HG03175 (cell line): ENCODE data around the gene LRRC38.
"Not testable (repeated sequence)": the region's sequence is repeated elsewhere in the genome, so short reads cannot be mapped to it uniquely, and the experiment has no call there.

ENCODE experiments used
- ATAC-seq: cut with Tn5 transposase; IDR thresholded peaks from one replicate; pipeline ENCODE4 v1.9.1; 2021; ENCODE audit warnings: mild to moderate bottlenecking, moderate library complexity; ENCODE audit not compliant: unreplicated experiment

LRRC38 gene

GRCh38 chr1:13465515-13465914 lies 48.3 kb downstream of the LRRC38 start:
- no peak for ATAC-seq

- no peak for ATAC-seq
Measured at GRCh38 chr1:13462682-13463081, 51.1 kb downstream of the LRRC38 start.

- ATAC-seq, result no peak
Measured at GRCh38 chr1:13461977-13462376, 51.8 kb downstream of the LRRC38 start.

GRCh38 chr1:13456904-13457532 lies 56.8 kb downstream of the LRRC38 start:
- no peak for ATAC-seq

GRCh38 chr1:13451399-13451965 lies 62.3 kb downstream of the LRRC38 start:
- ATAC-seq, result no peak

GRCh38 chr1:13450204-13450603 lies 63.6 kb downstream of the LRRC38 start:
- ATAC-seq, result no peak

- no peak for ATAC-seq
Measured at GRCh38 chr1:13443335-13443979, 70.3 kb downstream of the LRRC38 start.

GRCh38 chr1:13439104-13439783 lies 74.6 kb downstream of the LRRC38 start:
- not testable (repeated sequence) for ATAC-seq

- ATAC-seq, result no peak
Measured at GRCh38 chr1:13435458-13435857, 78.3 kb downstream of the LRRC38 start.

GRCh38 chr1:13433694-13434358 lies 80.0 kb downstream of the LRRC38 start:
- ATAC-seq, result not testable (repeated sequence)

GRCh38 chr1:13432251-13432650 lies 81.6 kb downstream of the LRRC38 start:
- no peak for ATAC-seq

- no peak for ATAC-seq
Measured at GRCh38 chr1:13430495-13430894, 83.3 kb downstream of the LRRC38 start.
